ENCODE data around the gene KIN.
"Not testable (repeated sequence)": the region's sequence is repeated elsewhere in the genome, so short reads cannot be mapped to it uniquely, and the experiment has no call there.

Gene KIN

DNA sequence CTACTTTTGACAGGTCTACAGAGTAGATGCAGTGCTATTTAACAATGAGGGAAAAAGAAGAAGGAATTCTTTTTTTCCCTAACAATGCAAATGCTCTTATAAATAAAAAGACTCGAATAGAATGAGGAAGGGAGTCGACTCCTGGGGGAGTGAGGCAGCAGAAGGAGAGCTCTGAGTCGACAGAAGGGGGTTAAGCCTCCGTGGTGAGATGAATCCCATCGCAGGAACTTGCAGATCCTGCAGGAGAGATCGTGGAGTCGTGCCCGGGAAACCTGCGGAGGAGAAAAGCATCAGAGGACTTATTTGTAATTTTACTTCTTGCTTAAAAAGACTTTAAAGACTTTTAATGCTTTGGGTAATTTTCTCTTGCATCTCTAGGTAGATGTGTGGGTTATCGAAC lies 67.3 kb downstream of the KIN start:
- DNase-seq (ENCODE audit: low read depth, low spot score) = no peak
- no peak overlapping the region for H3K4me3 ChIP-seq (ENCODE audit: low read depth, low read length)
- TF ChIP-seq, protein P1, sequence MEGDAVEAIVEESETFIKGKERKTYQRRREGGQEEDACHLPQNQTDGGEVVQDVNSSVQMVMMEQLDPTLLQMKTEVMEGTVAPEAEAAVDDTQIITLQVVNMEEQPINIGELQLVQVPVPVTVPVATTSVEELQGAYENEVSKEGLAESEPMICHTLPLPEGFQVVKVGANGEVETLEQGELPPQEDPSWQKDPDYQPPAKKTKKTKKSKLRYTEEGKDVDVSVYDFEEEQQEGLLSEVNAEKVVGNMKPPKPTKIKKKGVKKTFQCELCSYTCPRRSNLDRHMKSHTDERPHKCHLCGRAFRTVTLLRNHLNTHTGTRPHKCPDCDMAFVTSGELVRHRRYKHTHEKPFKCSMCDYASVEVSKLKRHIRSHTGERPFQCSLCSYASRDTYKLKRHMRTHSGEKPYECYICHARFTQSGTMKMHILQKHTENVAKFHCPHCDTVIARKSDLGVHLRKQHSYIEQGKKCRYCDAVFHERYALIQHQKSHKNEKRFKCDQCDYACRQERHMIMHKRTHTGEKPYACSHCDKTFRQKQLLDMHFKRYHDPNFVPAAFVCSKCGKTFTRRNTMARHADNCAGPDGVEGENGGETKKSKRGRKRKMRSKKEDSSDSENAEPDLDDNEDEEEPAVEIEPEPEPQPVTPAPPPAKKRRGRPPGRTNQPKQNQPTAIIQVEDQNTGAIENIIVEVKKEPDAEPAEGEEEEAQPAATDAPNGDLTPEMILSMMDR (IDR thresholded peaks at IDR 0.05; ENCODE audit: insufficient read depth, low read length, missing control alignments) = no peak
- ChIA-PET POLR2A (no interaction called here), CTCF (no interaction called here)

DNA sequence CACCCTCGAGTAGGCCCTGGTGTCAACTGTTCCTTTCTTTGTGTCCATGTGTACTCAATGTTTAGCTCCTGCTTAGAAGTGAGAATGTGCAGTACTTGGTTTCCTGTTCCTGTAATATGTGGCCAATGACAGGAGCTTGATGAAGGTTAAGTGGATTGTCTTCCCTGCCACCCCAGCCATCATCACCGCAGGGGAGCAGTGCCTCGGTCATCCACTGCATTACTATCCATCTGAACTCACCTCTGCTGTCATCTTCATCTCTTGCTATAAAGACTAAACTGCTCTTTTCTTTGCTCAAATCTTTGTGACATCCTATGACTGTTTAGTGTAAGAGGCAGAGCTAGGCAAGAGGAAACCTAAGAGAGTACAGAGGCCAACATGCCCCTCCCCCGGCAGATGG lies 69.1 kb downstream of the KIN start:
- ChIA-PET CTCF (no interaction called here), POLR2A (no interaction called here)
- DNase-seq (ENCODE audit: low read depth, low spot score) = no peak
- H3K4me3 ChIP-seq (ENCODE audit: low read depth, low read length) = no peak overlapping the region
- TF ChIP-seq, protein P1 (IDR thresholded peaks at IDR 0.05; ENCODE audit: insufficient read depth, low read length, missing control alignments) = no peak

- ChIA-PET CTCF (no interaction called here), POLR2A (no interaction called here)
- TF ChIP-seq, protein P1 (IDR thresholded peaks at IDR 0.05; ENCODE audit: insufficient read depth, low read length, missing control alignments) = no peak
- no peak overlapping the region for H3K4me3 ChIP-seq (ENCODE audit: low read depth, low read length)
- no peak for DNase-seq (ENCODE audit: low read depth, low spot score)
Observed at GRCh38 chr10:7717767-7718166, 70.0 kb downstream of the KIN start.

- ChIA-PET CTCF (no interaction called here), POLR2A (no interaction called here)
- no peak overlapping the region for H3K4me3 ChIP-seq (ENCODE audit: low read depth, low read length)
- no peak for DNase-seq (ENCODE audit: low read depth, low spot score)
- TF ChIP-seq, protein P1 (IDR thresholded peaks at IDR 0.05; ENCODE audit: insufficient read depth, low read length, missing control alignments) = no peak
Observed at GRCh38 chr10:7715515-7715914, 72.3 kb downstream of the KIN start.

- POLR2A ChIA-PET; DNase-seq (ENCODE audit: low read depth, low spot score); H3K4me3 ChIP-seq (ENCODE audit: low read depth, low read length); CTCF ChIA-PET: not testable (repeated sequence)
Observed at GRCh38 chr10:7711075-7711474, 76.7 kb downstream of the KIN start.

DNA sequence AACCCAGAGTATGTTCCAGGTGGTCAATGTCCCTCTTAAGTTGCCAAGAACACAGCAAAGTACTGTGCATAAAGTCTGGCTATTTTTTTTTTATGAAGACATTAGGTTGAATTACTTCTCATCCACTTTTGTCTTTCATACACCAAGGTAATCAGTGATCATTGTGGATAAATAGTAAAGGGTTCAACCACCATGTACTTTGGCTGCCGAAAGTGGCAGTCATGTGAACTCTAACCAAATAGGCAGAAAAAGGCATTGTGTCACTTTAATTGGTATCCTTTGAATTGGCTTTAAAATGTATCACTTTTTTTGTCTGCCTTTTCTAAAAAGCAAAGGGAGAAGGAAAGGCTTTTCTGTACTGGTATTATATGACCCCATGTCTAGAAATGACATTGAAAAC lies 77.3 kb downstream of the KIN start:
- no peak overlapping the region for H3K4me3 ChIP-seq (ENCODE audit: low read depth, low read length)
- TF ChIP-seq, protein P1 (IDR thresholded peaks at IDR 0.05; ENCODE audit: insufficient read depth, low read length, missing control alignments) = no peak
- POLR2A ChIA-PET = no interaction called here
- DNase-seq (ENCODE audit: low read depth, low spot score) = no peak
- CTCF ChIA-PET = no interaction called here

DNA sequence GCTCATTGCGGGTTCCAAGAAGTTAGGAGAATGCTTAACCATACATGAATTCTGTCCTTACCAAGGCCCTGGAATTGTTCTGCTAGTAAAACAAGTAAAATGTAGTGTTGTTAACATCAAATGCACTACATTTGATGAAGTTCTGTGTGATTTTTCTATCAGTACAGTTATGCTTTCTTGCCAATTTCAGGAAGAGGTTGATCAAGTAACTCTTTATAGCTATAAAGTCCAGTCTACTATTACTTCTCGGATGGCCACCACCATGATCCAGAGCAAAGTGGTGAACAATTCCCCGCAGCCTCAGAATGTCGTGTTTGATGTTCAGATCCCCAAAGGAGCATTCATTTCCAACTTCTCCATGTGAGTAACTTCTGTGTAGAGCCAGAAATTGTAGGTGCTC lies 79.0 kb downstream of the KIN start:
- TF ChIP-seq, protein P1 (IDR thresholded peaks at IDR 0.05; ENCODE audit: insufficient read depth, low read length, missing control alignments) = no peak
- CTCF ChIA-PET = interaction anchor here (1.3 kb wide), 1 partner anchor 22 kb away, joined by 6 read pairs; no protein-coding TSS in a partner anchor
- no peak overlapping the region for H3K4me3 ChIP-seq (ENCODE audit: low read depth, low read length)
- DNase-seq (ENCODE audit: low read depth, low spot score) = no peak
- POLR2A ChIA-PET = no interaction called here

Data from AG04449 (cell line).